Esophagus muscularis mucosa (tissue), 4 donors: ENCODE data around the gene DNAJC6.
"Not testable (repeated sequence)": the region's sequence is repeated elsewhere in the genome, so short reads cannot be mapped to it uniquely, and the experiment has no call there.

Source experiments
- CTCF ChIP-seq, 3 experiments: fragments of 200-600 bp in 2 of 3; fragments of 450-650 bp in 1 of 3; sonication (generic) in 2 of 3; IDR thresholded peaks; one replicate each; pipeline ENCODE4 v1.5.1; 2017 to 2019; ENCODE audit warnings: antibody characterized with exemption in 3 of 3, mild to moderate bottlenecking in 2 of 3, moderate library complexity in 1 of 3
- EP300 ChIP-seq: sonication (generic); formaldehyde crosslinking; IDR thresholded peaks from one replicate; pipeline ENCODE4 v1.6.1; 2017; ENCODE audit warnings: antibody characterized with exemption
- POLR2A ChIP-seq: fragments of 450-650 bp; IDR thresholded peaks from one replicate; pipeline ENCODE4 v1.6.1; 2017; ENCODE audit warnings: antibody characterized with exemption, moderate library complexity, mild to moderate bottlenecking, low read depth
- POLR2AphosphoS5 ChIP-seq, 2 donors: sonication (generic); formaldehyde crosslinking; IDR thresholded peaks; one replicate each; pipeline ENCODE4 v1.6.1; 2017; ENCODE audit warnings: antibody characterized with exemption in 2 of 2

GRCh38 chr1:65291818-65292217, 17.5 kb upstream of the DNAJC6 start:
- not testable (repeated sequence) for TF ChIP-seq CTCF (IDR thresholded peaks at IDR 0.05); EP300; POLR2AphosphoS5 (IDR thresholded peaks at IDR 0.05); POLR2A
